A549 treated with AZD2906 at 1 μM for 4 hours (cell line): ENCODE results near the gene BTBD9. TPM values are rescaled to one million over a fixed set of nuclear protein-coding genes. Genes with fewer than 3 reads are reported as not detected.

Source experiments
- total RNA-seq: library from RNA; stranded (reverse); fragments of 200-300 nt; extraction: Qiagen RNA extraction; gene quantifications from 5 replicates; pipeline ENCODE4 v1.2.3, GENCODE V29; 2022

The BTBD9 gene
- 2.2 to 2.6 TPM (median 2.3 TPM) in 5 replicates for total RNA-seq

GRCh38 chr6:38639498-38640215 lies at the start of gene BTBD9:
Gene BTBD9 (minus strand): TSS chr6:38639929.

Other genes starting within 250 kb of the BTBD9 start
- 86.9 to 93.7 TPM (median 90.3 TPM) in 5 replicates for gene GLO1, start 63.2 kb upstream of the BTBD9 start, total RNA-seq
- gene DNAH8, start 75.4 kb upstream of the BTBD9 start, total RNA-seq: not detected in 5 replicates